Natural killer cell treated with Interleukin-12 subunit alpha and Interleukin-12 subunit beta and Interleukin-15 and Interleukin-18, amount 100 ng/mL, for 72 hours (primary cell): ENCODE measurements around the gene HEATR3. TPM values are rescaled to one million over a fixed set of nuclear protein-coding genes. Genes with fewer than 3 reads are reported as not detected.

Source experiments
- ATAC-seq, 2 donors: fragments of 150-1000 bp; cut with Tn5 transposase in 1 of 2; sonication (Bioruptor Pico), chemical (Tn5 transposase) in 1 of 2; 2 replicates each; pipeline ENCODE4 v1.10.0; 2021
- DNase-seq: peaks from one replicate; pipeline ENCODE4 v3.0.0; 2022; ENCODE audit warnings: low spot score
- H3K27ac Mint-ChIP-seq, 2 donors: 1 replicate in 1 of 2; 2 replicates in 1 of 2; pipeline ENCODE4 v1.8.0; 2022; ENCODE audit warnings: mixed read lengths in 2 of 2, mild to moderate bottlenecking in 1 of 2, moderate library complexity in 1 of 2
- H3K27me3 Mint-ChIP-seq, 2 donors: 1 replicate in 1 of 2; 2 replicates in 1 of 2; pipeline ENCODE4 v1.8.0; 2022; ENCODE audit warnings: mixed read lengths in 2 of 2
- H3K36me3 Mint-ChIP-seq: one replicate; pipeline ENCODE4 v1.8.0; 2022; ENCODE audit warnings: mixed read lengths
- H3K4me1 Mint-ChIP-seq, 2 donors: 1 replicate in 1 of 2; 2 replicates in 1 of 2; pipeline ENCODE4 v1.8.0; 2022; ENCODE audit warnings: low read depth in 2 of 2, mixed read lengths in 2 of 2, mild to moderate bottlenecking in 1 of 2
- H3K4me3 Mint-ChIP-seq: one replicate; pipeline ENCODE4 v1.8.0; 2022; ENCODE audit warnings: mixed read lengths
- H3K9me3 Mint-ChIP-seq: 2 replicates; pipeline ENCODE4 v1.8.0; 2022; ENCODE audit warnings: mixed read lengths
- total RNA-seq, 2 donors: library from RNA; stranded (reverse); gene quantifications; one replicate each; pipeline ENCODE4 v1.2.3, GENCODE V29; 2022

Gene HEATR3
- total RNA-seq, 2 donors from 2014 or later = 25.4 to 46.6 TPM

GRCh38 chr16:50038756-50039529 is 26.8 kb upstream of the HEATR3 start:
- Mint-ChIP-seq H3K27ac (peak overlapping the region; percentile 33 to 47), H3K4me3 (no peak overlapping the region), H3K4me1 (peaks cover 7 to 19% of the 10 kb centered on the region in 2 donors), H3K36me3 (no peaks in the 10 kb centered on the region), H3K9me3 (no peaks in the 10 kb centered on the region), H3K27me3 (peaks cover 10 to 17% of the 10 kb centered on the region in 2 donors)
- ATAC-seq (no peak), DNase-seq (no peak)

- Mint-ChIP-seq H3K27ac (no peak overlapping the region), H3K27me3 (peaks cover 10 to 22% of the 10 kb centered on the region in 2 donors), H3K9me3 (no peaks in the 10 kb centered on the region), H3K4me3 (no peak overlapping the region), H3K36me3 (no peaks in the 10 kb centered on the region), H3K4me1 (peaks cover 7 to 19% of the 10 kb centered on the region in 2 donors)
- no peak for DNase-seq
- ATAC-seq = no peak
These were observed 25.8 kb upstream of the HEATR3 start for GRCh38 chr16:50040018-50040417.

- DNase-seq (no peak), ATAC-seq (no peak)
- Mint-ChIP-seq H3K27me3 (peaks cover 14 to 25% of the 10 kb centered on the region in 2 donors), H3K36me3 (no peaks in the 10 kb centered on the region), H3K4me1 (peaks cover 7 to 19% of the 10 kb centered on the region in 2 donors), H3K9me3 (no peaks in the 10 kb centered on the region), H3K27ac (no peak overlapping the region), H3K4me3 (no peak overlapping the region)
These were observed 25.1 kb upstream of the HEATR3 start for GRCh38 chr16:50040710-50041109.

GRCh38 chr16:50043358-50043757 is 22.4 kb upstream of the HEATR3 start:
- Mint-ChIP-seq H3K9me3 (no peaks in the 10 kb centered on the region), H3K4me3 (no peak overlapping the region), H3K27me3 (peaks cover 14 to 34% of the 10 kb centered on the region in 2 donors), H3K27ac (no peak overlapping the region), H3K4me1 (peaks cover 4 to 9% of the 10 kb centered on the region in 2 donors), H3K36me3 (no peaks in the 10 kb centered on the region)
- ATAC-seq (no peak), DNase-seq (no peak)

- no peak for ATAC-seq
- Mint-ChIP-seq H3K27me3 (peaks cover 14 to 34% of the 10 kb centered on the region in 2 donors), H3K4me3 (no peak overlapping the region), H3K4me1 (no peaks in the 10 kb centered on the region), H3K9me3 (no peaks in the 10 kb centered on the region), H3K27ac (no peak overlapping the region), H3K36me3 (no peaks in the 10 kb centered on the region)
- no peak for DNase-seq
These were observed 20.4 kb upstream of the HEATR3 start for GRCh38 chr16:50045412-50045811.

GRCh38 chr16:50046853-50047252 is 18.9 kb upstream of the HEATR3 start:
- Mint-ChIP-seq H3K9me3 (no peaks in the 10 kb centered on the region), H3K27ac (no peak overlapping the region), H3K4me1 (no peaks in the 10 kb centered on the region), H3K27me3 (peaks cover 18 to 43% of the 10 kb centered on the region in 2 donors), H3K4me3 (no peak overlapping the region), H3K36me3 (no peaks in the 10 kb centered on the region)
- DNase-seq (no peak), ATAC-seq (no peak)

GRCh38 chr16:50047864-50048263 is 17.9 kb upstream of the HEATR3 start:
- DNase-seq (no peak), ATAC-seq (no peak)
- H3K36me3 Mint-ChIP-seq = no peaks in the 10 kb centered on the region
- H3K4me1 Mint-ChIP-seq = no peaks in the 10 kb centered on the region
- H3K4me3 Mint-ChIP-seq = no peak overlapping the region
- H3K9me3 Mint-ChIP-seq = peaks cover 2% of the 10 kb centered on the region
- peaks cover 18 to 43% of the 10 kb centered on the region in 2 donors for H3K27me3 Mint-ChIP-seq
- no peak overlapping the region for H3K27ac Mint-ChIP-seq

GRCh38 chr16:50050802-50051201 is 15.0 kb upstream of the HEATR3 start:
- no peaks in the 10 kb centered on the region for H3K36me3 Mint-ChIP-seq
- H3K27me3 Mint-ChIP-seq = peaks cover 7 to 24% of the 10 kb centered on the region in 2 donors
- H3K27ac Mint-ChIP-seq = no peak overlapping the region
- ATAC-seq (no peak), DNase-seq (no peak)
- H3K9me3 Mint-ChIP-seq = peaks cover 2% of the 10 kb centered on the region
- no peaks in the 10 kb centered on the region for H3K4me1 Mint-ChIP-seq
- H3K4me3 Mint-ChIP-seq = no peak overlapping the region

- no peak for DNase-seq
- no peaks in the 10 kb centered on the region for H3K4me1 Mint-ChIP-seq
- H3K27ac Mint-ChIP-seq = no peak overlapping the region
- H3K9me3 Mint-ChIP-seq = peaks cover 2% of the 10 kb centered on the region
- H3K27me3 Mint-ChIP-seq = peaks cover 10 to 11% of the 10 kb centered on the region in 2 donors
- ATAC-seq = no peak
- H3K36me3 Mint-ChIP-seq = peaks cover 5% of the 10 kb centered on the region
- H3K4me3 Mint-ChIP-seq = no peak overlapping the region
These were observed 9.5 kb upstream of the HEATR3 start for GRCh38 chr16:50056226-50056625.

- Mint-ChIP-seq H3K4me3 (no peak overlapping the region), H3K27me3 (peaks cover 0 to 5% of the 10 kb centered on the region in 2 donors), H3K4me1 (no peaks in the 10 kb centered on the region), H3K36me3 (peaks cover 5% of the 10 kb centered on the region), H3K9me3 (no peaks in the 10 kb centered on the region), H3K27ac (no peak overlapping the region)
- DNase-seq = no peak
- ATAC-seq = no peak
These were observed 7.5 kb upstream of the HEATR3 start for GRCh38 chr16:50058091-50058771.

- Mint-ChIP-seq H3K27ac (no peak overlapping the region), H3K4me1 (no peaks in the 10 kb centered on the region), H3K36me3 (peaks cover 5% of the 10 kb centered on the region), H3K4me3 (no peak overlapping the region), H3K27me3 (peaks cover 0 to 5% of the 10 kb centered on the region in 2 donors), H3K9me3 (no peaks in the 10 kb centered on the region)
- ATAC-seq (no peak), DNase-seq (no peak)
These were observed 6.7 kb upstream of the HEATR3 start for GRCh38 chr16:50059111-50059510.

- no peak overlapping the region for H3K4me3 Mint-ChIP-seq
- H3K27ac Mint-ChIP-seq = no peak overlapping the region
- peaks cover 5% of the 10 kb centered on the region for H3K36me3 Mint-ChIP-seq
- no peak for ATAC-seq
- H3K4me1 Mint-ChIP-seq = no peaks in the 10 kb centered on the region
- no peaks in the 10 kb centered on the region for H3K9me3 Mint-ChIP-seq
- no peak for DNase-seq
- peaks cover 0 to 5% of the 10 kb centered on the region in 2 donors for H3K27me3 Mint-ChIP-seq
These were observed 6.1 kb upstream of the HEATR3 start for GRCh38 chr16:50059669-50060068.

GRCh38 chr16:50061326-50061725 is 4.4 kb upstream of the HEATR3 start:
- H3K36me3 Mint-ChIP-seq = peaks cover 2% of the 10 kb centered on the region
- peaks cover 6 to 8% of the 10 kb centered on the region in 2 donors for H3K4me1 Mint-ChIP-seq
- H3K4me3 Mint-ChIP-seq = no peak overlapping the region
- H3K9me3 Mint-ChIP-seq = no peaks in the 10 kb centered on the region
- no peak for DNase-seq
- peaks cover 0 to 5% of the 10 kb centered on the region in 2 donors for H3K27me3 Mint-ChIP-seq
- no peak for ATAC-seq
- H3K27ac Mint-ChIP-seq = no peak overlapping the region

- Mint-ChIP-seq H3K4me1 (peaks cover 34 to 38% of the 10 kb centered on the region in 2 donors), H3K27ac (peak overlapping the region; percentile 63 to 75), H3K27me3 (no peaks in the 10 kb centered on the region), H3K9me3 (no peaks in the 10 kb centered on the region), H3K36me3 (no peaks in the 10 kb centered on the region), H3K4me3 (peak overlapping the region; percentile 92)
- no peak for DNase-seq
- no peak for ATAC-seq
These were observed 538 bp upstream of the HEATR3 start for GRCh38 chr16:50065241-50065623.
